ENCODE measurements around the gene SCARF2.

- TF ChIP-seq CHD2 (IDR thresholded peaks at IDR 0.05; ENCODE audit: low read length, partially characterized antibody) (no peak), CTCF (IDR thresholded peaks at IDR 0.05) (no peak), RAD21 (conservative IDR thresholded peaks at IDR 0.05 in 1 of 2, IDR thresholded peaks at IDR 0.05 in 1 of 2) (no peak), CBX8 (IDR thresholded peaks at IDR 0.05) (no peak), REST (IDR thresholded peaks at IDR 0.05) (no peak), PBX3 (IDR thresholded peaks at IDR 0.05) (no peak), KDM1A (IDR thresholded peaks at IDR 0.05; ENCODE audit: low read depth) (no peak), GATA3 (IDR thresholded peaks at IDR 0.05; ENCODE audit: borderline replicate concordance) (no peak), POLR2A (IDR thresholded peaks at IDR 0.05; ENCODE audit: low read length) (no peak), MAX (IDR thresholded peaks at IDR 0.05) (no peak), SMC3 (IDR thresholded peaks at IDR 0.05) (no peak), ESRRA (IDR thresholded peaks at IDR 0.05; ENCODE audit: borderline replicate concordance, low read length) (no peak), PHF8 (IDR thresholded peaks at IDR 0.05; ENCODE audit: borderline replicate concordance, low read depth) (no peak)
Observed at GRCh38 chr22:20400606-20401375, 36.8 kb downstream of the SCARF2 start.
